HepG2 (cell line): ENCODE data around the gene ST6GALNAC2. TPM values are rescaled to one million over a fixed set of nuclear protein-coding genes. Genes with fewer than 3 reads are reported as not detected.

Experiments
- EP300 ChIP-seq, 3 experiments: sonication (generic) in 1 of 3; formaldehyde crosslinking in 1 of 3; IDR thresholded peaks; 2 replicates each; pipeline versions ENCODE4 v1.5.1 to v1.6.1; 2011 to 2020; ENCODE audit warnings: low read depth in 2 of 3, low read length in 2 of 3, borderline replicate concordance in 1 of 3, improper control_type of control experiment in 1 of 3, mild to moderate bottlenecking in 1 of 3, missing genetic modification reagents in 1 of 3, moderate library complexity in 1 of 3
- FOXJ3 ChIP-seq: sonication (generic); formaldehyde crosslinking; IDR thresholded peaks from 2 replicates; pipeline ENCODE4 v1.4.0; 2020; ENCODE audit warnings: missing genetic modification reagents, mild to moderate bottlenecking, borderline replicate concordance
- HIVEP1 ChIP-seq: sonication (generic); formaldehyde crosslinking; IDR thresholded peaks from 2 replicates; pipeline ENCODE4 v1.4.0; 2020; ENCODE audit warnings: mild to moderate bottlenecking, missing genetic modification reagents
- IRX3 ChIP-seq: sonication (generic); formaldehyde crosslinking; IDR thresholded peaks from 2 replicates; pipeline ENCODE4 v1.8.1; 2023; ENCODE audit warnings: mild to moderate bottlenecking, low read depth, missing genetic modification reagents, borderline replicate concordance
- MEF2D ChIP-seq: sonication (generic); formaldehyde crosslinking; IDR thresholded peaks from 2 replicates; pipeline ENCODE4 v1.5.1; 2020; ENCODE audit warnings: mild to moderate bottlenecking, missing genetic modification reagents
- MXD4 ChIP-seq: IDR thresholded peaks from 2 replicates; pipeline ENCODE4 v1.6.1; 2016; ENCODE audit warnings: mild to moderate bottlenecking, missing biosample characterization, missing genetic modification reagents
- REXO4 ChIP-seq: sonication (generic); formaldehyde crosslinking; IDR thresholded peaks from 2 replicates; pipeline ENCODE4 v1.8.0; 2022; ENCODE audit warnings: missing genetic modification reagents, mild to moderate bottlenecking, borderline replicate concordance
- SIX1 ChIP-seq: sonication (generic); formaldehyde crosslinking; IDR thresholded peaks from 2 replicates; pipeline ENCODE4 v1.4.0; 2020; ENCODE audit warnings: missing genetic modification reagents, borderline replicate concordance
- SNAPC2 ChIP-seq: sonication (generic); formaldehyde crosslinking; IDR thresholded peaks from 2 replicates; pipeline ENCODE4 v1.8.1; 2022; ENCODE audit warnings: mild to moderate bottlenecking, missing genetic modification reagents
- SPEN ChIP-seq: sonication (generic); formaldehyde crosslinking; IDR thresholded peaks from 2 replicates; pipeline ENCODE4 v1.5.1; 2020; ENCODE audit warnings: low read depth, mild to moderate bottlenecking, missing genetic modification reagents
- ZBTB38 ChIP-seq: sonication (generic); formaldehyde crosslinking; IDR thresholded peaks from 2 replicates; pipeline ENCODE4 v1.5.1; 2020; ENCODE audit warnings: mild to moderate bottlenecking, missing genetic modification reagents
- ZNF776 ChIP-seq: sonication (generic); formaldehyde crosslinking; IDR thresholded peaks from 2 replicates; pipeline ENCODE4 v1.4.0; 2020; ENCODE audit warnings: mild to moderate bottlenecking, missing genetic modification reagents
- polyA plus RNA-seq, 8 experiments: library from polyadenylated mRNA; depleted of rRNA in 3 of 8; stranded (reverse) in 7 of 8; unstranded in 1 of 8; fragments of >200 nt; fragmentation: Illumina TruSeq in 4 of 8; extraction: Trizol in 4 of 8; gene quantifications; 2 replicates each; pipeline versions ENCODE4 v1.2.1 to v1.2.3, GENCODE V29; 2011 to 2016; ENCODE audit warnings: low read depth in 4 of 8, missing spikeins in 1 of 8, mixed read lengths in 1 of 8; ENCODE audit not compliant: insufficient read depth in 1 of 8
- total RNA-seq, 5 experiments: library from RNA; depleted of rRNA; stranded (reverse); fragments of >200 nt; fragmentation: Illumina TruSeq; extraction: Trizol; gene quantifications; 2 replicates each; pipeline ENCODE4 v1.2.3, GENCODE V29; 2016; ENCODE audit warnings: low read depth in 1 of 5
- TF ChIP-seq, protein P1 (sequence below): sonication (generic); formaldehyde crosslinking; IDR thresholded peaks from 2 replicates; pipeline ENCODE4 v1.9.0; 2021; ENCODE audit warnings: missing genetic modification reagents, borderline replicate concordance
- TF ChIP-seq, protein P2 (sequence below): IDR thresholded peaks from 2 replicates; pipeline ENCODE4 v1.6.1; 2016
- TF ChIP-seq, protein P3 (sequence below): sonication (generic); formaldehyde crosslinking; conservative IDR thresholded peaks from 2 replicates; pipeline ENCODE4 v1.8.1; 2023; ENCODE audit warnings: missing genetic modification reagents
- TF ChIP-seq, protein P4 (sequence below): sonication (generic); formaldehyde crosslinking; IDR thresholded peaks from 2 replicates; pipeline ENCODE4 v1.4.0; 2020; ENCODE audit warnings: mild to moderate bottlenecking, missing genetic modification reagents

The ST6GALNAC2 gene
- total and polyA plus RNA-seq, 2 of the 13 experiments (the other 11 are each of a cell fraction or from before 2014, with no cell fraction given): 0.12 to 0.49 TPM

DNA sequence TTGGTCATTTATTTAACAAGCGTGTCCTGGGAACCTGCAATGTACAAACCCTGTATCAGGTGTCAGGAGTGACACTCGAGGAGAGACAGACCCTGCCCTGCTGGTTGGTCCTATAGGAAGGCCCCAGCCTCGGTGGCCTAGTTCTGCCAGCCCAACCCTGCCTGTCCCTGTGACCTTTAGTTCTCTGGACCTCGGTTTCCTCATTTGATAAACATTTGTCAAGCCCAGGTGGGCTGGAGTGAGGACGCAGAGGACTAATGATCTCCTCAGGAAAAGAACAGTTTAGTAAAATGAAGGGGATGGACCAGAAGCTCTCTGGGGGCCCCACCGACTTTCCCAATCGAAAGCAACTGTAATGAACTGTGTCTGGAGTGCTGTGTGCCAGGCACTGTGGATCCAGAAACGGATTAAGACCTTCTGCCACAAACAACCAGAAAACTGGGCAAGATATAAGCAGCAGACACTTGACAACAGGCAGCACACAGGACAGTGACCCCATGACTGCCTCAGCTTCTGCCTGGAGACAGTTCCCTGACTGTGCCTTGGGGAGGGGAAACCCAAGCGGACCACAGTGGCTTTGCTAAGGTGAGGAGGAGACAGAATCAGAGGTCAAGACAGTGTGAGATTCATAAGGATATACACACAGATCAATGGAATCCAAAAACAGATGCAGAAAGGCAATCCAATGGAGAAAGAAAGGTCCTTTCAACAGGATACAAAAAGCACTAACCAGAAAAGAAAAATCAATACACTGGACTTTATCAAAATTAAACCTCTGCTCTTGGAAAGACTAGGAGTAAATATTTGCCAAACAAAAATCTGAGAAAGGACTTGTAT is 37.1 kb downstream of the ST6GALNAC2 start (continued):
- TF ChIP-seq ZBTB38: peak; percentile 52; the same call in 1 of the 2 replicates
- TF ChIP-seq, protein P1, sequence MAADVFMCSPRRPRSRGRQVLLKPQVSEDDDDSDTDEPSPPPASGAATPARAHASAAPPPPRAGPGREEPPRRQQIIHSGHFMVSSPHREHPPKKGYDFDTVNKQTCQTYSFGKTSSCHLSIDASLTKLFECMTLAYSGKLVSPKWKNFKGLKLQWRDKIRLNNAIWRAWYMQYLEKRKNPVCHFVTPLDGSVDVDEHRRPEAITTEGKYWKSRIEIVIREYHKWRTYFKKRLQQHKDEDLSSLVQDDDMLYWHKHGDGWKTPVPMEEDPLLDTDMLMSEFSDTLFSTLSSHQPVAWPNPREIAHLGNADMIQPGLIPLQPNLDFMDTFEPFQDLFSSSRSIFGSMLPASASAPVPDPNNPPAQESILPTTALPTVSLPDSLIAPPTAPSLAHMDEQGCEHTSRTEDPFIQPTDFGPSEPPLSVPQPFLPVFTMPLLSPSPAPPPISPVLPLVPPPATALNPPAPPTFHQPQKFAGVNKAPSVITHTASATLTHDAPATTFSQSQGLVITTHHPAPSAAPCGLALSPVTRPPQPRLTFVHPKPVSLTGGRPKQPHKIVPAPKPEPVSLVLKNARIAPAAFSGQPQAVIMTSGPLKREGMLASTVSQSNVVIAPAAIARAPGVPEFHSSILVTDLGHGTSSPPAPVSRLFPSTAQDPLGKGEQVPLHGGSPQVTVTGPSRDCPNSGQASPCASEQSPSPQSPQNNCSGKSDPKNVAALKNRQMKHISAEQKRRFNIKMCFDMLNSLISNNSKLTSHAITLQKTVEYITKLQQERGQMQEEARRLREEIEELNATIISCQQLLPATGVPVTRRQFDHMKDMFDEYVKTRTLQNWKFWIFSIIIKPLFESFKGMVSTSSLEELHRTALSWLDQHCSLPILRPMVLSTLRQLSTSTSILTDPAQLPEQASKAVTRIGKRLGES: peak; percentile 23; the same call in 1 of the 2 replicates
- TF ChIP-seq, protein P2, sequence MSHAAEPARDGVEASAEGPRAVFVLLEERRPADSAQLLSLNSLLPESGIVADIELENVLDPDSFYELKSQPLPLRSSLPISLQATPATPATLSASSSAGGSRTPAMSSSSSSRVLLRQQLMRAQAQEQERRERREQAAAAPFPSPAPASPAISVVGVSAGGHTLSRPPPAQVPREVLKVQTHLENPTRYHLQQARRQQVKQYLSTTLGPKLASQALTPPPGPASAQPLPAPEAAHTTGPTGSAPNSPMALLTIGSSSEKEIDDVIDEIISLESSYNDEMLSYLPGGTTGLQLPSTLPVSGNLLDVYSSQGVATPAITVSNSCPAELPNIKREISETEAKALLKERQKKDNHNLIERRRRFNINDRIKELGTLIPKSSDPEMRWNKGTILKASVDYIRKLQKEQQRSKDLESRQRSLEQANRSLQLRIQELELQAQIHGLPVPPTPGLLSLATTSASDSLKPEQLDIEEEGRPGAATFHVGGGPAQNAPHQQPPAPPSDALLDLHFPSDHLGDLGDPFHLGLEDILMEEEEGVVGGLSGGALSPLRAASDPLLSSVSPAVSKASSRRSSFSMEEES (CRISPR knock-in tag): no peak
- TF ChIP-seq SNAPC2: no peak
- TF ChIP-seq IRX3 (CRISPR knock-in tag): no peak
- TF ChIP-seq REXO4: no peak
- TF ChIP-seq FOXJ3: peak; percentile 53; the same call in 1 of the 2 replicates
- TF ChIP-seq, protein P3, sequence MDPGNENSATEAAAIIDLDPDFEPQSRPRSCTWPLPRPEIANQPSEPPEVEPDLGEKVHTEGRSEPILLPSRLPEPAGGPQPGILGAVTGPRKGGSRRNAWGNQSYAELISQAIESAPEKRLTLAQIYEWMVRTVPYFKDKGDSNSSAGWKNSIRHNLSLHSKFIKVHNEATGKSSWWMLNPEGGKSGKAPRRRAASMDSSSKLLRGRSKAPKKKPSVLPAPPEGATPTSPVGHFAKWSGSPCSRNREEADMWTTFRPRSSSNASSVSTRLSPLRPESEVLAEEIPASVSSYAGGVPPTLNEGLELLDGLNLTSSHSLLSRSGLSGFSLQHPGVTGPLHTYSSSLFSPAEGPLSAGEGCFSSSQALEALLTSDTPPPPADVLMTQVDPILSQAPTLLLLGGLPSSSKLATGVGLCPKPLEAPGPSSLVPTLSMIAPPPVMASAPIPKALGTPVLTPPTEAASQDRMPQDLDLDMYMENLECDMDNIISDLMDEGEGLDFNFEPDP (CRISPR knock-in tag): no peak
- TF ChIP-seq SPEN (CRISPR knock-in tag): peak; percentile 70; the same call in 1 of the 2 replicates
- no peak for TF ChIP-seq MXD4
- TF ChIP-seq EP300 (IDR thresholded peaks at IDR 0.05; ENCODE audit: low read depth in 2 of 2, low read length in 2 of 2): 0 out of 4 replicates have a peak, but pooled peaks of 1 of the 2 experiments have one; percentile 24
- no peak for TF ChIP-seq EP300 (CRISPR knock-in tag; IDR thresholded peaks at IDR 0.05; ENCODE audit: borderline replicate concordance)
- TF ChIP-seq, protein P4, sequence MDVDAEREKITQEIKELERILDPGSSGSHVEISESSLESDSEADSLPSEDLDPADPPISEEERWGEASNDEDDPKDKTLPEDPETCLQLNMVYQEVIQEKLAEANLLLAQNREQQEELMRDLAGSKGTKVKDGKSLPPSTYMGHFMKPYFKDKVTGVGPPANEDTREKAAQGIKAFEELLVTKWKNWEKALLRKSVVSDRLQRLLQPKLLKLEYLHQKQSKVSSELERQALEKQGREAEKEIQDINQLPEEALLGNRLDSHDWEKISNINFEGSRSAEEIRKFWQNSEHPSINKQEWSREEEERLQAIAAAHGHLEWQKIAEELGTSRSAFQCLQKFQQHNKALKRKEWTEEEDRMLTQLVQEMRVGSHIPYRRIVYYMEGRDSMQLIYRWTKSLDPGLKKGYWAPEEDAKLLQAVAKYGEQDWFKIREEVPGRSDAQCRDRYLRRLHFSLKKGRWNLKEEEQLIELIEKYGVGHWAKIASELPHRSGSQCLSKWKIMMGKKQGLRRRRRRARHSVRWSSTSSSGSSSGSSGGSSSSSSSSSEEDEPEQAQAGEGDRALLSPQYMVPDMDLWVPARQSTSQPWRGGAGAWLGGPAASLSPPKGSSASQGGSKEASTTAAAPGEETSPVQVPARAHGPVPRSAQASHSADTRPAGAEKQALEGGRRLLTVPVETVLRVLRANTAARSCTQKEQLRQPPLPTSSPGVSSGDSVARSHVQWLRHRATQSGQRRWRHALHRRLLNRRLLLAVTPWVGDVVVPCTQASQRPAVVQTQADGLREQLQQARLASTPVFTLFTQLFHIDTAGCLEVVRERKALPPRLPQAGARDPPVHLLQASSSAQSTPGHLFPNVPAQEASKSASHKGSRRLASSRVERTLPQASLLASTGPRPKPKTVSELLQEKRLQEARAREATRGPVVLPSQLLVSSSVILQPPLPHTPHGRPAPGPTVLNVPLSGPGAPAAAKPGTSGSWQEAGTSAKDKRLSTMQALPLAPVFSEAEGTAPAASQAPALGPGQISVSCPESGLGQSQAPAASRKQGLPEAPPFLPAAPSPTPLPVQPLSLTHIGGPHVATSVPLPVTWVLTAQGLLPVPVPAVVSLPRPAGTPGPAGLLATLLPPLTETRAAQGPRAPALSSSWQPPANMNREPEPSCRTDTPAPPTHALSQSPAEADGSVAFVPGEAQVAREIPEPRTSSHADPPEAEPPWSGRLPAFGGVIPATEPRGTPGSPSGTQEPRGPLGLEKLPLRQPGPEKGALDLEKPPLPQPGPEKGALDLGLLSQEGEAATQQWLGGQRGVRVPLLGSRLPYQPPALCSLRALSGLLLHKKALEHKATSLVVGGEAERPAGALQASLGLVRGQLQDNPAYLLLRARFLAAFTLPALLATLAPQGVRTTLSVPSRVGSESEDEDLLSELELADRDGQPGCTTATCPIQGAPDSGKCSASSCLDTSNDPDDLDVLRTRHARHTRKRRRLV (CRISPR knock-in tag): 0 out of 2 replicates have a peak, but pooled peaks have one; percentile 38
- TF ChIP-seq HIVEP1 (CRISPR knock-in tag): 0 out of 2 replicates have a peak, but pooled peaks have one; percentile 50
- peak; percentile 80; the same call in 1 of the 2 replicates for TF ChIP-seq MEF2D (CRISPR knock-in tag)
- TF ChIP-seq SIX1: peak; percentile 70; the same call in 1 of the 2 replicates
- TF ChIP-seq ZNF776 (CRISPR knock-in tag): no peak
